HL-60/S4 (cell line): ENCODE measurements around the gene RMI1.
"Not testable (repeated sequence)": the region's sequence is repeated elsewhere in the genome, so short reads cannot be mapped to it uniquely, and the experiment has no call there.

Experiments used
- in situ Hi-C: fragments of 300-500 bp; cut with MboI; formaldehyde crosslinking; loops from 2 replicates; pipeline ENCODE4 v1.14.3; 2022; ENCODE audit warnings: low sequenced_read_pairs

The RMI1 gene

GRCh38 chr9:83980395-83981125, at the start of gene RMI1:
Gene RMI1, plus strand, starts transcription at chr9:83980805. Its CDS starts 20,182 bp downstream, at chr9:84000987.
- in situ Hi-C loops: no loop called here

- in situ Hi-C loops: loop anchor here (10.0 kb wide), 1 partner anchor 324 kb away; no protein-coding TSS in a partner anchor
Observed at GRCh38 chr9:83930881-83931280, 49.7 kb upstream of the RMI1 start.

GRCh38 chr9:83932011-83932410, 48.6 kb upstream of the RMI1 start:
- in situ Hi-C loops: loop anchor here (10.0 kb wide), 1 partner anchor 323 kb away; no protein-coding TSS in a partner anchor

- in situ Hi-C loops: loop anchor here (10.0 kb wide), 1 partner anchor 322 kb away; no protein-coding TSS in a partner anchor
Observed at GRCh38 chr9:83932851-83933250, 47.8 kb upstream of the RMI1 start.

- in situ Hi-C loops: loop anchor here (10.0 kb wide), 1 partner anchor 321 kb away; no protein-coding TSS in a partner anchor
Observed at GRCh38 chr9:83933790-83934189, 46.8 kb upstream of the RMI1 start.

GRCh38 chr9:83934569-83935275, 45.9 kb upstream of the RMI1 start:
- in situ Hi-C loops: loop anchor here (10.0 kb wide), 1 partner anchor 320 kb away; no protein-coding TSS in a partner anchor

GRCh38 chr9:83935276-83935935, 45.2 kb upstream of the RMI1 start:
- in situ Hi-C loops: loop anchor here (10.0 kb wide), 1 partner anchor 319 kb away; no protein-coding TSS in a partner anchor

GRCh38 chr9:83936523-83936922, 44.1 kb upstream of the RMI1 start:
- in situ Hi-C loops: loop anchor here (10.0 kb wide), 1 partner anchor 318 kb away; no protein-coding TSS in a partner anchor

- in situ Hi-C loops: loop anchor here (10.0 kb wide), 1 partner anchor 317 kb away; no protein-coding TSS in a partner anchor
Observed at GRCh38 chr9:83937861-83938455, 42.6 kb upstream of the RMI1 start.

GRCh38 chr9:83940590-83941303, 39.9 kb upstream of the RMI1 start:
- in situ Hi-C loops: no loop called here

- in situ Hi-C loops: not testable (repeated sequence)
Observed at GRCh38 chr9:83948096-83948495, 32.5 kb upstream of the RMI1 start.

- in situ Hi-C loops: no loop called here
Observed at GRCh38 chr9:83956086-83956435, 24.5 kb upstream of the RMI1 start.

GRCh38 chr9:83956436-83957247, 24.0 kb upstream of the RMI1 start:
- in situ Hi-C loops: no loop called here

GRCh38 chr9:83957248-83957513, 23.4 kb upstream of the RMI1 start:
- in situ Hi-C loops: no loop called here

GRCh38 chr9:83959061-83959460, 21.5 kb upstream of the RMI1 start:
- in situ Hi-C loops: no loop called here

GRCh38 chr9:83960991-83961390, 19.6 kb upstream of the RMI1 start:
- in situ Hi-C loops: no loop called here

GRCh38 chr9:83962165-83962564, 18.4 kb upstream of the RMI1 start:
- in situ Hi-C loops: no loop called here

GRCh38 chr9:83964973-83965349, 15.6 kb upstream of the RMI1 start:
- in situ Hi-C loops: no loop called here

- in situ Hi-C loops: no loop called here
Observed at GRCh38 chr9:83965350-83966208, 15.0 kb upstream of the RMI1 start.
